ENCODE measurements around the gene FGD5. TPM values are rescaled to one million over a fixed set of nuclear protein-coding genes. Genes with fewer than 3 reads are reported as not detected.

Gene FGD5
- total RNA-seq, 1 donor from 2014 or later: 112 TPM

DNA sequence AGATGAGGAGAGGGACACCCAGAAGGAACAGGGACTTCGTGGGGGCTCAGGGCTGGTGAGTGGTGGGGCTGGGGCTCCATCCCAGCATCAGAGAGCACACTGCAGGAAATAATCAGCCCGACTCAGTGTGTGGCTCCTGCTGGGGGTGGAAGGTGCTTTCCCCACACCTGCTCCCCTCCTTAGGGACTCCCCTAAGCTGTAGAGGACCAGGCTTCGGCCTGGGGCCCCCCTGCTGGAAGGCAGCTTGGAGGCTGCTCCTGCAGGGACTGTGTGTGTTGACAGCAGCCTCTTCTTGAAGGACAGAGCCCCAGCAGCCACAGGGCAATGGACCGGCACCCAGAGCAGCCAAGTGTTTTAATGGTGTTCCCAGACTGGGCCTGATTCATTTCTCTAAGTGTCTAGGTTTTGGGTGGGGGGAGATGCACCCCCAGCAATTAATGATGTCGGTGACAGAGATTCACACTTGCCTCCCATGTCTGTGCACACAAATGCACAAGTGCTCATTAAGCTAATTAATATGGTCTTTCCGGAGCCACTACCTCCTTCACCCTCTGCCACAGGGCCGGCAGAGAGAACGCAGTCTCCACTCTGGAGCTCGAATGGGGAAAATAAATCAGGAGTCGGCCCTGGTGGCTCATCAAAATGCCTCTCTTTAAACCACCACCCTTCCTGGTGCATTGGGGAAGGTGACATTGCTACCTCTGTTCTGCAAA lies 16.9 kb upstream of the FGD5 start:
- no peak for DNase-seq (ENCODE audit: low spot score in 2 of 2)
- Histone ChIP-seq H3K4me1 (no peaks in the 10 kb centered on the region), H3K9me3 (no peaks in the 10 kb centered on the region), H3K27me3 (no peaks in the 10 kb centered on the region), H3K36me3 (no peaks in the 10 kb centered on the region), H3K27ac (no peak overlapping the region), H3K4me3 (no peak overlapping the region)
- TF ChIP-seq, protein P1, sequence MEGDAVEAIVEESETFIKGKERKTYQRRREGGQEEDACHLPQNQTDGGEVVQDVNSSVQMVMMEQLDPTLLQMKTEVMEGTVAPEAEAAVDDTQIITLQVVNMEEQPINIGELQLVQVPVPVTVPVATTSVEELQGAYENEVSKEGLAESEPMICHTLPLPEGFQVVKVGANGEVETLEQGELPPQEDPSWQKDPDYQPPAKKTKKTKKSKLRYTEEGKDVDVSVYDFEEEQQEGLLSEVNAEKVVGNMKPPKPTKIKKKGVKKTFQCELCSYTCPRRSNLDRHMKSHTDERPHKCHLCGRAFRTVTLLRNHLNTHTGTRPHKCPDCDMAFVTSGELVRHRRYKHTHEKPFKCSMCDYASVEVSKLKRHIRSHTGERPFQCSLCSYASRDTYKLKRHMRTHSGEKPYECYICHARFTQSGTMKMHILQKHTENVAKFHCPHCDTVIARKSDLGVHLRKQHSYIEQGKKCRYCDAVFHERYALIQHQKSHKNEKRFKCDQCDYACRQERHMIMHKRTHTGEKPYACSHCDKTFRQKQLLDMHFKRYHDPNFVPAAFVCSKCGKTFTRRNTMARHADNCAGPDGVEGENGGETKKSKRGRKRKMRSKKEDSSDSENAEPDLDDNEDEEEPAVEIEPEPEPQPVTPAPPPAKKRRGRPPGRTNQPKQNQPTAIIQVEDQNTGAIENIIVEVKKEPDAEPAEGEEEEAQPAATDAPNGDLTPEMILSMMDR (IDR thresholded peaks at IDR 0.05): no peak
- intact Hi-C loops (cut with DNase I): no loop called here

DNA sequence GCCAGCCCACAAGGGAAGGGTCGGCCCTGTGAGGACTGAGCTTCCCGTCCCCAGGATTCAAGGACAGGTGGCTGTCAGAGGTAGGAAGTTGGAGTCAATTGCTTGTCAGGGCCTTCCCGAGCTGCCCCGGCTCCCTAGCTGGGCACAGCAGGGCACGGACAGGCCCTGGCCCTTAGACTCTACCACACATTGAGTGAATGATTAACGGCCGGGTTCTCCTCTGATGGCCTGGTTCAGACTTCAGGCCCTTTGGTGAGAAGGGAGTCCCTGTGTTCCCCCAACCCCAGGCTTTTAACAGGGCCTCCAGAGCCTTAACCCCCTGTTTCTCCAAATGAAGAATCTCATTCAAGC lies 16.4 kb upstream of the FGD5 start:
- intact Hi-C loops (cut with DNase I): no loop called here
- TF ChIP-seq, protein P1 (IDR thresholded peaks at IDR 0.05): no peak
- H3K27ac ChIP-seq: no peak overlapping the region
- DNase-seq (ENCODE audit: low spot score in 2 of 2): no peak
- H3K4me3 ChIP-seq: no peak overlapping the region
- no peaks in the 10 kb centered on the region for H3K9me3 ChIP-seq
- H3K27me3 ChIP-seq: no peaks in the 10 kb centered on the region
- H3K4me1 ChIP-seq: no peaks in the 10 kb centered on the region
- H3K36me3 ChIP-seq: no peaks in the 10 kb centered on the region

DNA sequence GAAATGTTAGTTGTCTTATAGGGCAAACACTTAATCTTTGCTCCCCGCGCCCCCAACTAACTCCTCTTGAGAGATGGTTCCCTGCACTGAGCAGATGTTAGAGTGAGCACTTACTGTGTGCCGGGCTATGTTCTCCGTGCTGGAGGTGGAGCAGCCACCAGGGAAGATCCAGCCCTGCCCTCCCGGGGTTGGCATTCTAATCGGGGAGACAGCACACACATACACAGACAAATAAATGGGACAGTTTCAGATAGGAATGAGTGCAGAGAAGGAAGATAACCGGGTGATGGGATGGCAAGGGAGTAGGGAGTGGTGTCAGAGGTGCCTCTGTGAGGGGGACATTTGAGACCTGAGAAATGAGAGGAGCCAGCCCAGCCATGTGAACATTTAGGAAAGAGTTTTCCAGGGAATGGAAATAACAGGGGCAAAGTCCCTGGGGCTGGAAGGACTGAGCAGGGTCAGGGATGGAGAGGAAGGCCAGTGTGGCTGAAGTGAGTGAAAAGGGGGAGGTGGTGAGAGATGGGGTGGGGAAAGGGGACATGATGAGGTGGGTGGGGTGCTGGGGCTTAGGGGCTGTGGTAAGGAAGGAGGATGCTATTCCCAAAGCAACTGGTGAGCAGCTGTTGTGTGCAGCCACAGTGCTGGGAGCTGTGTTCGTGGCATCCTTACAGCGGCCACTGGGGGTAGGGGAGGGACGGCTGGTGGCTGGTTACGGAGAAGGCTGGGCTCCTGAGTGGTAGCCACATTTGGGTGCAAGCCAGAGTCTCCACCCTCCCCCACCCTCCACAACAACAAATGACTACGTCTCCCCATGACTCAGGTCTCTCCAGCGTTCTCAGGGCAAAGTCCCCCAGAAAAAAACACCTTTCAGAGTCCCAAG lies 15.4 kb upstream of the FGD5 start:
- Histone ChIP-seq H3K36me3 (no peaks in the 10 kb centered on the region), H3K9me3 (no peaks in the 10 kb centered on the region), H3K4me1 (no peaks in the 10 kb centered on the region), H3K4me3 (no peak overlapping the region), H3K27ac (no peak overlapping the region), H3K27me3 (no peaks in the 10 kb centered on the region)
- DNase-seq (ENCODE audit: low spot score in 2 of 2): no peak
- intact Hi-C loops (cut with DNase I): no loop called here
- TF ChIP-seq, protein P1 (IDR thresholded peaks at IDR 0.05): no peak

DNA sequence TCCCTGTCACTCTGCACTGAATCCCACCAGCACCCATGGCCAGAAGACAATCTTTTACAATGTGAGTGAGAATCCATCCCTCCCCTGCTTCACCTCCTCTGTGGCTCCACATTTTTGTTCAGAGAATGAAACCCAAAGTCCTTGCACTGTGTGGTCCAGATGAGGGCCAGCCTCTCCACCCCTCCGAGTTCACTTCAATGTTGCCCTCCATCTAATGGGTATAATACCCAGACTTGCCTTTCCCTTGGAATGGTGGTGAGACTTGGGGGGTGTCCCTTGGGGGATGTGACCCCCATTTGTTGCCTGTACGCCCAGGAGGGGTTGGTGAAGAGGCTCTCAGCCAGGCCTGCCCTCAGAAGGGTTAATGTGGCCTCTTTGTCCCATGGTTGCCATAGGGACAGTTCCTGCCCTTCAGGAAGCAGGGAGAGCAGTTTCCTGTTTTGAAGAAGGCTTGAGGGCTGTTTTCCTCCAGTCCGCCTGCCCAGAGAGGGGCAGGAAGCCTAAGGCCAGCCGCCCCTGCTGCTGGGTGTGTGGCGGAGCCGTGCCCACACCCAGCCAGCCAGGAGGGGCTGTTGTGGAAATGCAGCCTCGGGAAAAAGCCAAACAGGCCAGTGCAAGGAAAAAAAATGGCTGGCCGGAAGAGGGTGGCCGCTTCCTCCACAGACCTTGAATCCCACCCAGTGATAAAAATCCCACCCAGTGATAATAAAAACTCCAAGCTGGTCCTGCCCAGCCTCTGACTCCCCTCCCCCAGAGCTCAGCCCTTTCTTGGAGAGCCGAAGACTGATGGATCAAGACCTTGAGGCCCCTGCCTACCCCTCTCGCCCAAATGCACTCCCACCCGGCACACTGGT lies 14.6 kb upstream of the FGD5 start:
- intact Hi-C loops (cut with DNase I): no loop called here
- Histone ChIP-seq H3K27me3 (no peaks in the 10 kb centered on the region), H3K36me3 (no peaks in the 10 kb centered on the region), H3K4me3 (no peak overlapping the region), H3K27ac (no peak overlapping the region), H3K4me1 (no peaks in the 10 kb centered on the region), H3K9me3 (no peaks in the 10 kb centered on the region)
- no peak for DNase-seq (ENCODE audit: low spot score in 2 of 2)
- TF ChIP-seq, protein P1 (IDR thresholded peaks at IDR 0.05): no peak

DNA sequence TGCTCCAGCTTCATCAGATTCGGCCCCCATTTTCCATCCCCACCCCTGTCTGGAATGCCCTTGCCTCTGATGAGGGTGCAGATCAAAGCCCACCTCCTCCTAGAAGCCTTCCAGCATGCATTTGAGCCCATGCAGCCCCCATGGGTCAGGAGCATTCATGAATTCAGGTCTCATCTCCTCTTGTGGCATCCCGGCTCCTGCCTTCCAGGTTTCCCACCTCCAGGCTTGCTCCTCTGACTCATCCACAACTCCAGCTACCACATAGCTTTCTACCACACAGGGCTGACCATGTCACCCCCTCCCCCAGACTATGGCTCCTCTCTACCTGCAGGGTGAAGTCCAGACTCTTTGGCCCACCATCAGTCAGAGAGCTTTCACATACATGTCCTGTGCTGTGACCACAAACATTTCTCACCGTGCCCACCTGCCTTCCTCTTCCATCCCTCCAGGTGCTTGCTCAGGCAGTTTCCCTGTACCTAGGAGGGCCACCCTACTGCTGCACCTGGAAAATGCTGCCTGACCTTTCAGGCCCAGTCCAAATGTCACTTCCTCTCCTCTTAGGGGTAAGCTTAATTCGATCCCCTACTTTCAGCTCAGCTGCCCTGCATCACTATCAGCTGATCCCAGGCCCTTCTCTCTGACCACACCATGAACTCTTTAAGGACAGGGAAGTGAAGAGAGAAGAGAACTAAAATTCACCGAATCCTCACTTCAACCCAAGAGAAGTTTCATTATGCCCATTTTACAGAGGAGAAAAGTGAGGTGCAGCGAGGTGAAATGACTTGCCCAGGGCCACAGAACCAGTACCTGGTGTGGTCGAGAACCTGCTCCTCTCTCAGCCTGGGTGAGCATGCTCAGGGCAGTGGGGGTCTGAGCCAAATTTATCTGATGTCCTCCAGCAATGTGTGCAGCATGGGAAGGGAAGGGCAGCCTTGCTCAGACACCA lies 13.7 kb upstream of the FGD5 start:
- DNase-seq (ENCODE audit: low spot score in 2 of 2): no peak
- no peaks in the 10 kb centered on the region for H3K4me1 ChIP-seq
- TF ChIP-seq, protein P1 (IDR thresholded peaks at IDR 0.05): no peak
- no peak overlapping the region for H3K4me3 ChIP-seq
- H3K27ac ChIP-seq: no peak overlapping the region
- intact Hi-C loops (cut with DNase I): no loop called here
- H3K9me3 ChIP-seq: no peaks in the 10 kb centered on the region
- no peaks in the 10 kb centered on the region for H3K36me3 ChIP-seq
- H3K27me3 ChIP-seq: no peaks in the 10 kb centered on the region

Measured in ascending aorta (tissue), 2 donors.